ENCODE data around the gene MCRS1.

DNA sequence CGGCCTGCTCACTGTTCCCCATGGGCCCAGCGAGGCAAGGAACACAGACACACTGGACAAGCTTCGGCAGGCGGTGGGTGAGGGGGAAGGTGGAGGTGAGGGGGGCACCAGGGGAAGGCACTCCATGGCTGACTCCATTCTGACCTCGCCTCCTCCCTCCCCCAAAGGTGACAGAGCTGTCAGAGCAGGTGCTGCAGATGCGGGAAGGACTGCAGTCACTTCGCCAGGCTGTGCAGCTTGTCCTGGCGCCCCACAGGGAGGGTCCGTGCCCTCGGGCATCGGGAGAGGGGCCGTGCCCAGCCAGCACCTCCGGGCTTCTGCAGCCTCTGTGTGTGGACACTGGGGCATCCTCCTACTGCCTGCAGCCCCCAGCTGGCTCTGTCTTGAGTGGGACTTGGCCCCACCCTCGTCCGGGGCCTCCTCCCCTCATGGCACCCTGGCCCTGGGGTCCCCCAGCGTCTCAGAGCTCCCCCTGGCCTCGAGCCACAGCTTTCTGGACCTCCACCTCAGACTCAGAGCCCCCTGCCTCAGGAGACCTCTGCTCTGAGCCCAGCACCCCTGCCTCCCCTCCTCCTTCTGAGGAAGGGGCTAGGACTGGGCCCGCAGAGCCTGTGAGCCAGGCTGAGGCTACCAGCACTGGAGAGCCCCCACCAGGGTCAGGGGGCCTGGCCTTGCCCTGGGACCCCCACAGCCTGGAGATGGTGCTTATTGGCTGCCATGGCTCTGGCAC, 10.6 kb downstream of the MCRS1 start:
- TF ChIP-seq, protein P1, sequence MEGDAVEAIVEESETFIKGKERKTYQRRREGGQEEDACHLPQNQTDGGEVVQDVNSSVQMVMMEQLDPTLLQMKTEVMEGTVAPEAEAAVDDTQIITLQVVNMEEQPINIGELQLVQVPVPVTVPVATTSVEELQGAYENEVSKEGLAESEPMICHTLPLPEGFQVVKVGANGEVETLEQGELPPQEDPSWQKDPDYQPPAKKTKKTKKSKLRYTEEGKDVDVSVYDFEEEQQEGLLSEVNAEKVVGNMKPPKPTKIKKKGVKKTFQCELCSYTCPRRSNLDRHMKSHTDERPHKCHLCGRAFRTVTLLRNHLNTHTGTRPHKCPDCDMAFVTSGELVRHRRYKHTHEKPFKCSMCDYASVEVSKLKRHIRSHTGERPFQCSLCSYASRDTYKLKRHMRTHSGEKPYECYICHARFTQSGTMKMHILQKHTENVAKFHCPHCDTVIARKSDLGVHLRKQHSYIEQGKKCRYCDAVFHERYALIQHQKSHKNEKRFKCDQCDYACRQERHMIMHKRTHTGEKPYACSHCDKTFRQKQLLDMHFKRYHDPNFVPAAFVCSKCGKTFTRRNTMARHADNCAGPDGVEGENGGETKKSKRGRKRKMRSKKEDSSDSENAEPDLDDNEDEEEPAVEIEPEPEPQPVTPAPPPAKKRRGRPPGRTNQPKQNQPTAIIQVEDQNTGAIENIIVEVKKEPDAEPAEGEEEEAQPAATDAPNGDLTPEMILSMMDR (IDR thresholded peaks at IDR 0.05; ENCODE audit: low read length): no peak
- no peak for TF ChIP-seq EZH2 (optimal IDR thresholded peaks at IDR 0.05; ENCODE audit: low read depth, low read length)
